PC-9 (cell line): Measurements from ENCODE around the gene ZMAT5.

Experiments
- EZH2 ChIP-seq: fragments of 200-600 bp; sonication (generic); IDR thresholded peaks from 2 replicates; pipeline ENCODE4 v1.8.0; 2017; ENCODE audit warnings: antibody characterized with exemption, low read depth
- TF ChIP-seq, protein P1 (sequence below): fragments of 200-600 bp; sonication (generic); conservative IDR thresholded peaks from 2 replicates; pipeline ENCODE4 v1.6.1; 2017; ENCODE audit warnings: mixed run types, antibody characterized with exemption, mild to moderate bottlenecking, moderate library complexity

DNA sequence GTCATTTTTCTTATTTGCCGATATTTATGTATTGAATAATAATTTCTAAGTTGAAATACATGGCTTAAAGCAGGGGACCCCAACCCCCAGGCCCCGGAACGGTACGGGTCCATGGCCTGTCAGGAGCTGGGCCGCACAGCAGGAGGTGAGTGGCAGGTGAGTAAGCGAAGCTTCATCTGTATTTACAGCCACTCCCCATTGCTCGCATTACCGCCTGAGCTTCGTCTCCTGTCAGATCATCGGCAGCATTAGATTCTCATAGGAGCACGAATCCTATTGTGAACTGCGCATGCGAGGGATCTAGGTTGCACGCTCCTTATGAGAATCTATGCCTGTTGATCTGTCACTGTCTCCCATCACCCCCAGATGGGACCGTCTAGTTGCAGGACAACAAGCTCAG, 4.5 kb downstream of the ZMAT5 start:
- TF ChIP-seq, protein P1, sequence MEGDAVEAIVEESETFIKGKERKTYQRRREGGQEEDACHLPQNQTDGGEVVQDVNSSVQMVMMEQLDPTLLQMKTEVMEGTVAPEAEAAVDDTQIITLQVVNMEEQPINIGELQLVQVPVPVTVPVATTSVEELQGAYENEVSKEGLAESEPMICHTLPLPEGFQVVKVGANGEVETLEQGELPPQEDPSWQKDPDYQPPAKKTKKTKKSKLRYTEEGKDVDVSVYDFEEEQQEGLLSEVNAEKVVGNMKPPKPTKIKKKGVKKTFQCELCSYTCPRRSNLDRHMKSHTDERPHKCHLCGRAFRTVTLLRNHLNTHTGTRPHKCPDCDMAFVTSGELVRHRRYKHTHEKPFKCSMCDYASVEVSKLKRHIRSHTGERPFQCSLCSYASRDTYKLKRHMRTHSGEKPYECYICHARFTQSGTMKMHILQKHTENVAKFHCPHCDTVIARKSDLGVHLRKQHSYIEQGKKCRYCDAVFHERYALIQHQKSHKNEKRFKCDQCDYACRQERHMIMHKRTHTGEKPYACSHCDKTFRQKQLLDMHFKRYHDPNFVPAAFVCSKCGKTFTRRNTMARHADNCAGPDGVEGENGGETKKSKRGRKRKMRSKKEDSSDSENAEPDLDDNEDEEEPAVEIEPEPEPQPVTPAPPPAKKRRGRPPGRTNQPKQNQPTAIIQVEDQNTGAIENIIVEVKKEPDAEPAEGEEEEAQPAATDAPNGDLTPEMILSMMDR = no peak
- TF ChIP-seq EZH2 = no peak
